ENCODE measurements around the gene DCHS1.

DNA sequence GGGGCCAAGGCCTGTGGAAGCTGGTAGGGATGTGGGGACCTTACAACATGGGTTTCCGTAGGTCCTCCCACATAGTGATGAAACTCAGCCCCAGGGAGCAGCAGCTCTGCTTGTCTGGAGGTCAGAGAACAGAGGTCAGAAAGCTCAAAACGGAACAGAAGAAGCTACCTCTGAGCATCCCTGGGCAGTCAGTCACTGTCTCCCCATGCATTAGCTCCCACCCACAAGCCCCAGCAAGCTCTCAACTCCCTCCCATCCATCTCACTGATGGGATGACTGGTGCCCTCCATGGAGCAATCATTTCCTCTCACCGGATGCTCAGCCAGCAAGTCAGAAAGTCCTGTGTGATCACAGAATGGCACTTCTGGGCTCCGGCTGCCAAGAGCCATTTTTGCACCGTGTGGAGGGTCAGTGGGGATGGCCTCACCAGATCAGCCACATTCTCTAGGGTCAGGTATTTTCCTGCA, 38.3 kb downstream of the DCHS1 start:
- TF ChIP-seq, protein P1, sequence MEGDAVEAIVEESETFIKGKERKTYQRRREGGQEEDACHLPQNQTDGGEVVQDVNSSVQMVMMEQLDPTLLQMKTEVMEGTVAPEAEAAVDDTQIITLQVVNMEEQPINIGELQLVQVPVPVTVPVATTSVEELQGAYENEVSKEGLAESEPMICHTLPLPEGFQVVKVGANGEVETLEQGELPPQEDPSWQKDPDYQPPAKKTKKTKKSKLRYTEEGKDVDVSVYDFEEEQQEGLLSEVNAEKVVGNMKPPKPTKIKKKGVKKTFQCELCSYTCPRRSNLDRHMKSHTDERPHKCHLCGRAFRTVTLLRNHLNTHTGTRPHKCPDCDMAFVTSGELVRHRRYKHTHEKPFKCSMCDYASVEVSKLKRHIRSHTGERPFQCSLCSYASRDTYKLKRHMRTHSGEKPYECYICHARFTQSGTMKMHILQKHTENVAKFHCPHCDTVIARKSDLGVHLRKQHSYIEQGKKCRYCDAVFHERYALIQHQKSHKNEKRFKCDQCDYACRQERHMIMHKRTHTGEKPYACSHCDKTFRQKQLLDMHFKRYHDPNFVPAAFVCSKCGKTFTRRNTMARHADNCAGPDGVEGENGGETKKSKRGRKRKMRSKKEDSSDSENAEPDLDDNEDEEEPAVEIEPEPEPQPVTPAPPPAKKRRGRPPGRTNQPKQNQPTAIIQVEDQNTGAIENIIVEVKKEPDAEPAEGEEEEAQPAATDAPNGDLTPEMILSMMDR (IDR thresholded peaks at IDR 0.05) = no peak
- no peak for TF ChIP-seq POLR2A (IDR thresholded peaks at IDR 0.05)

Data from uterus (tissue), 2 donors.